CD4-positive, alpha-beta T cell (primary cell): ENCODE data around the gene SPOPL. TPM values are rescaled to one million over a fixed set of nuclear protein-coding genes. Genes with fewer than 3 reads are reported as not detected.

ENCODE experiments used
- ATAC-seq: fragments of 200-7000 bp; cut with Tn5 transposase; one replicate; pipeline ENCODE4 v1.10.0; 2022; ENCODE audit warnings: mild to moderate bottlenecking; ENCODE audit not compliant: poor library complexity
- CTCF ChIA-PET: fragments of 350-600 bp; sonication (Branson Sonifier 250); formaldehyde crosslinking; loops from one replicate; lab custom pipeline; 2021; ENCODE audit warnings: antibody characterized with exemption, inconsistent platforms; lab: Charles Lee
- POLR2A ChIA-PET: fragments of 350-600 bp; sonication (Branson Sonifier 250); formaldehyde crosslinking; loops from one replicate; lab custom pipeline; 2021; ENCODE audit warnings: antibody characterized with exemption, inconsistent platforms; lab: Charles Lee
- DNase-seq, 14 experiments: peaks; one replicate each; pipeline ENCODE4 v3.0.0-alpha.2; 2013 to 2020; ENCODE audit warnings: mixed read lengths in 2 of 14
- H3K27ac ChIP-seq, 2 donors: one replicate each; pipeline versions ENCODE4 v1.5.1 to v1.7.0; 2013; ENCODE audit warnings: low read length in 2 of 2, low read depth in 1 of 2, mild to moderate bottlenecking in 1 of 2
- H3K27me3 ChIP-seq, 2 experiments: 1 replicate in 1 of 2; 2 replicates in 1 of 2; pipeline versions ENCODE4 v1.6.1 to v1.7.0; 2013; ENCODE audit warnings: low read length in 2 of 2, control low read depth in 1 of 2, mild to moderate bottlenecking in 1 of 2, moderate library complexity in 1 of 2; ENCODE audit not compliant: insufficient read depth in 2 of 2, control insufficient read depth in 1 of 2
- H3K36me3 ChIP-seq: one replicate; pipeline ENCODE4 v1.6.1; 2013; ENCODE audit warnings: low read length, control low read depth; ENCODE audit not compliant: insufficient read depth
- H3K4me1 ChIP-seq: one replicate; pipeline ENCODE4 v1.6.1; 2013; ENCODE audit warnings: low read length, control low read depth; ENCODE audit not compliant: insufficient read depth
- H3K4me3 ChIP-seq: one replicate; pipeline ENCODE4 v1.5.1; 2013; ENCODE audit warnings: mild to moderate bottlenecking, low read length, moderate library complexity
- H3K9me3 ChIP-seq, 2 experiments: 1 replicate in 1 of 2; 2 replicates in 1 of 2; pipeline versions ENCODE4 v1.6.1 to v1.7.0; 2013; ENCODE audit warnings: low read length in 2 of 2, mild to moderate bottlenecking in 2 of 2, control low read depth in 1 of 2, moderate library complexity in 1 of 2; ENCODE audit not compliant: control insufficient read depth in 1 of 2, insufficient read depth in 1 of 2
- H3K27ac Mint-ChIP-seq: one replicate; pipeline ENCODE4 v1.8.0; 2020; ENCODE audit warnings: mixed read lengths
- H3K27me3 Mint-ChIP-seq: one replicate; pipeline ENCODE4 v1.8.0; 2021; ENCODE audit warnings: mixed read lengths
- H3K36me3 Mint-ChIP-seq: one replicate; pipeline ENCODE4 v1.8.0; 2021; ENCODE audit warnings: low read depth, mixed read lengths
- H3K4me1 Mint-ChIP-seq: one replicate; pipeline ENCODE4 v1.8.0; 2021; ENCODE audit warnings: low read depth, mixed read lengths
- H3K4me3 Mint-ChIP-seq: one replicate; pipeline ENCODE4 v1.8.0; 2020; ENCODE audit warnings: mild to moderate bottlenecking, mixed read lengths
- H3K9me3 Mint-ChIP-seq: one replicate; pipeline ENCODE4 v1.8.0; 2020; ENCODE audit warnings: mixed read lengths
- intact Hi-C, 2 experiments: fragments of 100-400 bp; cut with DNase I in 1 of 2; cut with micrococcal nuclease in 1 of 2; formaldehyde crosslinking; loops; one replicate each; pipeline versions ENCODE4 v1.15.1 to v1.9.0; 2023 to 2025; cut with DNase I, micrococcal nuclease
- total RNA-seq, 174 experiments: library from RNA in 2 of 174; stranded (reverse) in 2 of 174; gene quantifications; one replicate each; pipeline ENCODE4 v1.2.3 and lab custom pipeline; 2021 to 2026
- TF ChIP-seq, protein P1 (sequence below): fragments of 200-600 bp; IDR thresholded peaks from one replicate; pipeline ENCODE4 v1.8.0; 2022; ENCODE audit warnings: antibody characterized with exemption, mild to moderate bottlenecking

Gene SPOPL
- total RNA-seq, 2 experiments from 2014 or later = 12.0 to 13.2 TPM

- DNase-seq (no peak), ATAC-seq (no peak)
- intact Hi-C loops = no loop called here
- Histone ChIP-seq H3K27ac (no peak overlapping the region), H3K4me3 (no peak overlapping the region), H3K27me3 (no peaks in the 10 kb centered on the region), H3K4me1 (no peaks in the 10 kb centered on the region), H3K9me3 (no peaks in the 10 kb centered on the region), H3K36me3 (peaks cover 22% of the 10 kb centered on the region)
- CTCF ChIA-PET = no interaction called here
- TF ChIP-seq, protein P1, sequence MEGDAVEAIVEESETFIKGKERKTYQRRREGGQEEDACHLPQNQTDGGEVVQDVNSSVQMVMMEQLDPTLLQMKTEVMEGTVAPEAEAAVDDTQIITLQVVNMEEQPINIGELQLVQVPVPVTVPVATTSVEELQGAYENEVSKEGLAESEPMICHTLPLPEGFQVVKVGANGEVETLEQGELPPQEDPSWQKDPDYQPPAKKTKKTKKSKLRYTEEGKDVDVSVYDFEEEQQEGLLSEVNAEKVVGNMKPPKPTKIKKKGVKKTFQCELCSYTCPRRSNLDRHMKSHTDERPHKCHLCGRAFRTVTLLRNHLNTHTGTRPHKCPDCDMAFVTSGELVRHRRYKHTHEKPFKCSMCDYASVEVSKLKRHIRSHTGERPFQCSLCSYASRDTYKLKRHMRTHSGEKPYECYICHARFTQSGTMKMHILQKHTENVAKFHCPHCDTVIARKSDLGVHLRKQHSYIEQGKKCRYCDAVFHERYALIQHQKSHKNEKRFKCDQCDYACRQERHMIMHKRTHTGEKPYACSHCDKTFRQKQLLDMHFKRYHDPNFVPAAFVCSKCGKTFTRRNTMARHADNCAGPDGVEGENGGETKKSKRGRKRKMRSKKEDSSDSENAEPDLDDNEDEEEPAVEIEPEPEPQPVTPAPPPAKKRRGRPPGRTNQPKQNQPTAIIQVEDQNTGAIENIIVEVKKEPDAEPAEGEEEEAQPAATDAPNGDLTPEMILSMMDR = no peak
- Mint-ChIP-seq H3K36me3 (peaks cover 65% of the 10 kb centered on the region), H3K4me1 (no peaks in the 10 kb centered on the region), H3K27ac (no peak overlapping the region), H3K9me3 (no peaks in the 10 kb centered on the region), H3K4me3 (no peak overlapping the region), H3K27me3 (no peaks in the 10 kb centered on the region)
- POLR2A ChIA-PET = no interaction called here
Observed at GRCh38 chr2:138559641-138560040, 58.1 kb downstream of the SPOPL start.

DNA sequence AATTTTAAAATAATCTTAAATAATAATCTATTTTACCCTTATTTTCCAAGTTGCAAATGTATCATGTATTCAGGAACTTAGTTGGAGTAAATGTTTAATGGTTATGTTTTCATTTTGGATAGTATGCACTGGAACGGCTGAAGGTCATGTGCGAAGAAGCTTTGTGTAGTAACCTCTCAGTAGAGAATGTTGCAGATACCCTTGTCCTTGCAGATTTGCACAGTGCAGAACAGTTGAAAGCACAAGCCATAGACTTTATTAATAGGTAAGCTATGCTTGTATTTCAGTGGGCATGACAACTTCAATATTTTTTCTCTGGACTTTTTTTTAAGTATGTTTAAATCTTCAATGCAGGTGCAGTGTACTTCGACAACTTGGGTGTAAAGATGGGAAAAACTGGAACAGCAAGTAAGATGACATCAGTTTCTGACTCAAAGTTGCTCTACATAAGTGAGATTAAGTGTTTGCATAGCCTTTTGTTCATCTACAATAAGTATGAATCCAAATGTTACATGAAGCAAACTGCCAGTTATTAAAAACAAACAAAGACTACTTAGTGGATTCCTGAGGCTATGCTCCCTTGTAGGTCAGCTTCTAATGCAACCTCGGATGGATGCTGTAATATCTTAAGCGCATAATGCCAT is 63.1 kb downstream of the SPOPL start:
- no peak overlapping the region for H3K27ac ChIP-seq
- Mint-ChIP-seq H3K9me3 (no peaks in the 10 kb centered on the region), H3K27ac (no peak overlapping the region), H3K4me3 (no peak overlapping the region), H3K4me1 (no peaks in the 10 kb centered on the region), H3K36me3 (peaks cover 49% of the 10 kb centered on the region), H3K27me3 (no peaks in the 10 kb centered on the region)
- DNase-seq (no peak), ATAC-seq (no peak)
- intact Hi-C loops = no loop called here
- H3K9me3 ChIP-seq = no peaks in the 10 kb centered on the region
- no peaks in the 10 kb centered on the region for H3K4me1 ChIP-seq
- TF ChIP-seq, protein P1 = no peak
- H3K27me3 ChIP-seq = no peaks in the 10 kb centered on the region
- ChIA-PET POLR2A (no interaction called here), CTCF (no interaction called here)
- H3K4me3 ChIP-seq = no peak overlapping the region
- peaks cover 33% of the 10 kb centered on the region for H3K36me3 ChIP-seq

DNA sequence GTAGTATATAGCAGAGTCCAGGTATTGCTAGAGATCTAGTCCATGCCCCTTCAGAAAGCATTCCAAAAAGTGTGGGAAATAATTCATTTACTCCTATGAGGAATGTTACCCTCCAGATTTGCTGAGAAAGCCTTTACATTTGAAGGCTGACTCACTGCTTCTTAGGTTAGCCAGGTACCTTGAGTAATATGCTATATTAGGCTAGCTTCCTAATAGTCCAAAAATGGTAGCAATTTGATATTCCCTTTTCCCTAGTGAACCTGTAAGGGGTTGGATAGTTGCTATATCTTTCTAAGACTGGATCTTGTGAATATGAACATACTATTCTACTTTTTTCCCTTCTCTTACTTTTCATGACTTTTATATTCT is 63.6 kb downstream of the SPOPL start:
- POLR2A ChIA-PET = no interaction called here
- no peak for ATAC-seq
- no peaks in the 10 kb centered on the region for H3K9me3 ChIP-seq
- H3K4me3 ChIP-seq = no peak overlapping the region
- CTCF ChIA-PET = no interaction called here
- H3K27ac ChIP-seq = no peak overlapping the region
- H3K27me3 ChIP-seq = no peaks in the 10 kb centered on the region
- H3K36me3 ChIP-seq = peaks cover 28% of the 10 kb centered on the region
- intact Hi-C loops = no loop called here
- H3K4me1 ChIP-seq = no peaks in the 10 kb centered on the region
- Mint-ChIP-seq H3K4me3 (no peak overlapping the region), H3K27me3 (no peaks in the 10 kb centered on the region), H3K27ac (no peak overlapping the region), H3K4me1 (no peaks in the 10 kb centered on the region), H3K9me3 (no peaks in the 10 kb centered on the region), H3K36me3 (peaks cover 44% of the 10 kb centered on the region)
- DNase-seq = no peak
- TF ChIP-seq, protein P1 = no peak
